Sigmoid colon (tissue), 7 donors: Measurements from ENCODE around the gene PSTPIP2. TPM values are rescaled to one million over a fixed set of nuclear protein-coding genes. Genes with fewer than 3 reads are reported as not detected.

Experiments
- DNase-seq: peaks from one replicate; pipeline ENCODE4 v3.0.0-alpha.2; 2019
- H3K27ac ChIP-seq, 4 donors: fragments of 200-600 bp; sonication (generic); one replicate each; pipeline ENCODE4 v1.5.1; 2016 to 2019; ENCODE audit warnings: mild to moderate bottlenecking in 1 of 4
- H3K27me3 ChIP-seq, 3 donors: fragments of 200-600 bp; sonication (generic); one replicate each; pipeline ENCODE4 v1.5.1; 2019; ENCODE audit warnings: mild to moderate bottlenecking in 1 of 3
- H3K36me3 ChIP-seq, 4 donors: fragments of 200-600 bp; sonication (generic); one replicate each; pipeline ENCODE4 v1.5.1; 2016 to 2019
- H3K4me1 ChIP-seq, 4 donors: fragments of 200-600 bp; sonication (generic); one replicate each; pipeline ENCODE4 v1.5.1; 2017 to 2019
- H3K4me3 ChIP-seq, 4 donors: fragments of 200-600 bp; sonication (generic); one replicate each; pipeline ENCODE4 v1.5.1; 2017 to 2019; ENCODE audit warnings: mild to moderate bottlenecking in 2 of 4, moderate library complexity in 1 of 4
- H3K9me3 ChIP-seq, 4 donors: fragments of 200-600 bp in 3 of 4; sonication (generic) in 3 of 4; one replicate each; pipeline versions ENCODE4 v1.5.1 to v1.6.1; 2013 to 2019
- EP300 ChIP-seq, 4 donors: sonication (generic); formaldehyde crosslinking; IDR thresholded peaks; one replicate each; pipeline ENCODE4 v1.6.1; 2017; ENCODE audit warnings: antibody characterized with exemption in 4 of 4
- POLR2A ChIP-seq, 2 donors: fragments of 450-650 bp; IDR thresholded peaks; one replicate each; pipeline ENCODE4 v1.6.1; 2016; ENCODE audit warnings: antibody characterized with exemption in 2 of 2, mild to moderate bottlenecking in 2 of 2, moderate library complexity in 2 of 2
- POLR2AphosphoS5 ChIP-seq, 4 donors: sonication (generic); formaldehyde crosslinking; IDR thresholded peaks; one replicate each; pipeline ENCODE4 v1.6.1; 2017; ENCODE audit warnings: antibody characterized with exemption in 4 of 4
- WGBS, 2 donors: extraction: QIAGEN DNeasy Blood & Tissue Kit; methylation state at CpG; one replicate each; pipeline ENCODE4 v1.1.7; 2013; 5-methylcytosine and 5-hydroxymethylcytosine counted together
- intact Hi-C: fragments of 100-400 bp; cut with DNase I; formaldehyde crosslinking; loops from one replicate; pipeline ENCODE4 v1.15.1; 2023
- polyA plus RNA-seq, 3 donors: library from polyadenylated mRNA; stranded (reverse); fragments of 200-250 nt; gene quantifications; one replicate each; pipeline ENCODE4 v1.2.3, GENCODE V29; 2013
- total RNA-seq, 4 donors: library from RNA; depleted of rRNA; stranded (reverse); fragments of >200 nt; gene quantifications; one replicate each; pipeline ENCODE4 v1.1.0, GENCODE V29; 2016
- TF ChIP-seq, protein P1 (sequence below), 4 experiments: fragments of 450-650 bp in 3 of 4; fragments of 200-600 bp in 1 of 4; IDR thresholded peaks; one replicate each; pipeline ENCODE4 v1.5.1; 2016 to 2019; ENCODE audit warnings: antibody characterized with exemption in 4 of 4, mild to moderate bottlenecking in 3 of 4, moderate library complexity in 2 of 4
- donor health status: healthy with polysubstance abuse.
- donor health status: Bipolar disorder and iron deficiency.
- donor health status: healthy.

Gene PSTPIP2
- total and polyA plus RNA-seq, 7 donors: 4.2 to 15.0 (median 7.6) TPM

DNA sequence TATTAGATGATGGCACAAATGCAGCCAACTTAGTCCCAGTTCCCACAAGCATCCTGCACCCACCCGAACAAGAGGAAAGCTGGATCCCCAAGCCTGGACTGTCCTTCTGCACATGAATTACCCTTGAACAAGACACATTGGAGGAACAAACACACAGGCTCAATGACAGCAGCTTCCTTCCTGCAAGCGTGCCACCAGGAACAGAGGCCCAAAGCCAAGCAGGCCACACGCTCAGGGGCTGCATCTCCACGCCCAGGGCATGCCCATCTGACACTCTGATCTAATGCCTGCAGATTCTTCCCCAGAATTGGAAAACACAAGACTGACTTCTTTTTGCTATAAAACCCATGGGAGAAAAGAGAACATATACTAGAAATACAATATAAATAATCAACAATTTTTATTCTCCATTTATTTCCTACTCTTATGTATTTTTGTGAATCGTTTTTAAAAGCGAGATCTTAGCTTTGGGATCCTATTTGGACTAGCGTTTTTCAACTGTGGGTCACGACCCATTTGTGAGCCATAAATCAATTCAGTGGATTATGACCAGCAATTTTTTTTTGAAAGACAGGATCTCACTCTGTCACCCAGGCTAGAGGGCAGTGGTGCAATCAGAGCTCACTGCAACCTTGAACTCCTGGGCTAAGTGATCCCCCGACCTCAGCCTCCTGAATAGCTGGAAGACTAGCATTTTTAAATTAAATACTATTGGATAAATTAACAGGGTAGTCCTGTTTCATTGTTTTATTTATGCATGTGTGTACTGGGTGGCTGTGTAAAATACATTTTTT is 34.4 kb downstream of the PSTPIP2 start:
- no peak overlapping the region for H3K4me3 ChIP-seq
- H3K36me3 ChIP-seq: no peaks in the 10 kb centered on the region
- WGBS, 2 donors: 73 to 78% methylated on average over 9 of the region's 9 CpGs
- no peak overlapping the region for H3K27ac ChIP-seq
- H3K9me3 ChIP-seq: no peaks in the 10 kb centered on the region
- no peaks in the 10 kb centered on the region for H3K27me3 ChIP-seq
- no peak for DNase-seq
- TF ChIP-seq POLR2AphosphoS5 (IDR thresholded peaks at IDR 0.05): no peak
- TF ChIP-seq POLR2A (IDR thresholded peaks at IDR 0.05): no peak
- TF ChIP-seq EP300 (IDR thresholded peaks at IDR 0.05): no peak
- TF ChIP-seq, protein P1, sequence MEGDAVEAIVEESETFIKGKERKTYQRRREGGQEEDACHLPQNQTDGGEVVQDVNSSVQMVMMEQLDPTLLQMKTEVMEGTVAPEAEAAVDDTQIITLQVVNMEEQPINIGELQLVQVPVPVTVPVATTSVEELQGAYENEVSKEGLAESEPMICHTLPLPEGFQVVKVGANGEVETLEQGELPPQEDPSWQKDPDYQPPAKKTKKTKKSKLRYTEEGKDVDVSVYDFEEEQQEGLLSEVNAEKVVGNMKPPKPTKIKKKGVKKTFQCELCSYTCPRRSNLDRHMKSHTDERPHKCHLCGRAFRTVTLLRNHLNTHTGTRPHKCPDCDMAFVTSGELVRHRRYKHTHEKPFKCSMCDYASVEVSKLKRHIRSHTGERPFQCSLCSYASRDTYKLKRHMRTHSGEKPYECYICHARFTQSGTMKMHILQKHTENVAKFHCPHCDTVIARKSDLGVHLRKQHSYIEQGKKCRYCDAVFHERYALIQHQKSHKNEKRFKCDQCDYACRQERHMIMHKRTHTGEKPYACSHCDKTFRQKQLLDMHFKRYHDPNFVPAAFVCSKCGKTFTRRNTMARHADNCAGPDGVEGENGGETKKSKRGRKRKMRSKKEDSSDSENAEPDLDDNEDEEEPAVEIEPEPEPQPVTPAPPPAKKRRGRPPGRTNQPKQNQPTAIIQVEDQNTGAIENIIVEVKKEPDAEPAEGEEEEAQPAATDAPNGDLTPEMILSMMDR (IDR thresholded peaks at IDR 0.05): no peak
- intact Hi-C loops: no loop called here
- H3K4me1 ChIP-seq: peaks cover 0 to 11% (median 8%) of the 10 kb centered on the region in 4 donors

DNA sequence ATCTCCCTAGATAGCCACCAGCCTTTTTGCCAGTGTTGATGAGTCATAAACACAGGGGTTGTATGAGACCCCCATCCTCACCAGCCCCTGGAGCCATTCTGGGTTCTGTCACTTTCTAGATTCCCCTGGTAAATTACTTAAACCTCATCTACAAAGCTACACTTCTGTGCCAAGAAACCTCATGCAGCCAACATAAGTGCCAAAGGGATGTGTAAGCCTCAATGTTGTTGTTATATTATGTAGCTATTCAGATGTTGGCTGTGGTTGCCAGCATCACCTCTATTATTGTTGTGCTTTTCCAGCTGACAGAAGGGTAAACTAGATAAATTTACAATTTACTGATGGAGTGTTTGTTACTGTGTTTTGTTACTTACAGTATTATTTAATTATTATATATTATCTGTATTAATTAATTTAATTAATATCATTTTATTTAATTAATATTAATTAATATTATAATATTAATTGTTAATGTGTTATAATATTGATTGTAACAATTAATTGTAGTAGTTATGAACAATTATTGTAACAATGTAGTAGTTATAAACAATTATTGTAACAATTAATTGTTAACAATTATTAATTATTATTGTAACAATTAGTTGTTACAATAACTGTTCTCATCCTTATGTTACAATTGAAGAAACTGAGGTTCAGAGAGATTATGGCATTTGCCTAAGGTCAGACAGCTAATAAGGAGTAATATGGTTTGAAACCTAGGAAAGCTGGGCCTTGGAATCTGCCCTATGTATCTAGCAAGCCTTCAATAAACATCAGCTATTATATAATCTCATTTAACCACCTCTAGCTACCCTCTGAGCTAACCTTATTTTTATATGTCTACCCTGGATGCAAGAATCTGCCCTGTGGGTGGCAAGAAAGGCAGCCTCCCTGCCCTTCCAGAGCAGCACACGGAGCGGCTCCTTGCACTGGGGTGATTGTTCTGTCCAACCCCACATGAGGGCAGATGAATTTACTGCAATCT is 36.1 kb downstream of the PSTPIP2 start:
- H3K27me3 ChIP-seq: no peaks in the 10 kb centered on the region
- WGBS, 2 donors: 98 to 99% methylated on average over 2 of the region's 2 CpGs
- H3K4me3 ChIP-seq: no peak overlapping the region
- peaks cover 0 to 4% (median 0%) of the 10 kb centered on the region in 4 donors for H3K4me1 ChIP-seq
- intact Hi-C loops: no loop called here
- H3K27ac ChIP-seq: no peak overlapping the region
- DNase-seq: no peak
- H3K9me3 ChIP-seq: no peaks in the 10 kb centered on the region
- H3K36me3 ChIP-seq: no peaks in the 10 kb centered on the region
- no peak for TF ChIP-seq POLR2AphosphoS5 (IDR thresholded peaks at IDR 0.05)
- no peak for TF ChIP-seq POLR2A (IDR thresholded peaks at IDR 0.05)
- TF ChIP-seq, protein P1 (IDR thresholded peaks at IDR 0.05): no peak
- TF ChIP-seq EP300 (IDR thresholded peaks at IDR 0.05): no peak

DNA sequence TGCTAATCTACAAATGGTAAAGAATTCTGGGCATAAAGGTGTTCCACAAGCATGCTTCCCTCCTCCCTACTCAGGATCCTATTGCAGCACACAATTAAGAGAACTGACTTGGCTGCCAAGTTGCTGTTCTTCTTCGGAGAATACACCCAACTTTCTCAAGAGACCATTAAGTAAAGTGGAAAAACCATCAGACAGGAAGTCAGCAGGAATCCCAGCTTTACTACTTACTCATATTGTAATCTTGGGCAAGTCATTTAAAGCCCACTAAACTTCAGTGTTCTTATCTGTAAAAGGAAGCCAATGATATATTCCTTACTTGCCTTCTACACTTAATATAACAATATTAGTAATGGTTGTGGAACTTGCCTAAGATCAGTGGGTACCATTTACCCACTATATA is 37.8 kb downstream of the PSTPIP2 start:
- H3K27ac ChIP-seq: no peak overlapping the region
- WGBS, 2 donors: 67 to 72% methylated on average over 1 of the region's 1 CpG
- H3K36me3 ChIP-seq: no peaks in the 10 kb centered on the region
- no peak for DNase-seq
- H3K4me1 ChIP-seq: peaks cover 0 to 4% (median 0%) of the 10 kb centered on the region in 4 donors
- no peaks in the 10 kb centered on the region for H3K27me3 ChIP-seq
- no peak overlapping the region for H3K4me3 ChIP-seq
- no peaks in the 10 kb centered on the region for H3K9me3 ChIP-seq
- intact Hi-C loops: no loop called here
- TF ChIP-seq, protein P1 (IDR thresholded peaks at IDR 0.05): no peak
- TF ChIP-seq POLR2AphosphoS5 (IDR thresholded peaks at IDR 0.05): no peak
- TF ChIP-seq EP300 (IDR thresholded peaks at IDR 0.05): no peak
- TF ChIP-seq POLR2A (IDR thresholded peaks at IDR 0.05): no peak

DNA sequence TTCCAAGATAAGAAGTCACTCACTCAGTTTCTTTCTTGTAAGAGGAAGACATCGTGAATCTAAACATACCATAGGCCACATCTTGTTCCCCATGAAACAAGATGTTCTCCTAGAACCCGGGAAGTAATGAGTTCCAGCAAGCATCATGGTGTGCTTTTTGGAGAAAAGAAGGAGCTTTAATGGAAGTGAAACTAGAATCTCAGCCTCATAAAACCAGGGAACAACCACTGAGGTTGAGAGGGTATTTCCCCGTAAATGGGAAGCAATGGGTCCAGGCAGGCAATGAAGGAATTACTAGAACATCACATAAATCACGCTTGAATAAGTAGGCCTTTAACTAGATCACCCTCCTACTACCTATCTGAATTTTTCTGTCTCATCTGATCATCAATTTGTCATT is 40.3 kb downstream of the PSTPIP2 start:
- H3K9me3 ChIP-seq: no peaks in the 10 kb centered on the region
- no peak for TF ChIP-seq POLR2A (IDR thresholded peaks at IDR 0.05)
- TF ChIP-seq, protein P1 (IDR thresholded peaks at IDR 0.05): no peak
- no peak for TF ChIP-seq EP300 (IDR thresholded peaks at IDR 0.05)
- no peak for TF ChIP-seq POLR2AphosphoS5 (IDR thresholded peaks at IDR 0.05)
- 90 to 93% methylated on average over 4 of the region's 4 CpGs for WGBS, 2 donors
- H3K27ac ChIP-seq: no peak overlapping the region
- H3K4me1 ChIP-seq: peaks cover 0 to 16% (median 11%) of the 10 kb centered on the region in 4 donors
- intact Hi-C loops: no loop called here
- no peak for DNase-seq
- no peaks in the 10 kb centered on the region for H3K27me3 ChIP-seq
- no peaks in the 10 kb centered on the region for H3K36me3 ChIP-seq
- no peak overlapping the region for H3K4me3 ChIP-seq
